Stimulated activated CD4-positive, alpha-beta T cell treated with anti-CD3 and anti-CD28 coated beads, TNF-alpha, amount 100 ng/mL, for 24 hours (primary cell): ENCODE results near the gene MBTPS1.

Experiments
- DNase-seq, 3 experiments: peaks; one replicate each; pipeline ENCODE4 v3.0.0-alpha.2; 2020; ENCODE audit warnings: low read depth in 3 of 3

The MBTPS1 gene

GRCh38 chr16:84116720-84117493 lies at the start of gene MBTPS1:
MBTPS1 (minus strand) TSS chr16:84116942; CDS start chr16:84101783, 15,159 bp downstream.
- peak; percentile 93 to 98 (median 98) for DNase-seq

- no peak for DNase-seq
Observed at GRCh38 chr16:84165746-84166145, 49.0 kb upstream of the MBTPS1 start.

DNA sequence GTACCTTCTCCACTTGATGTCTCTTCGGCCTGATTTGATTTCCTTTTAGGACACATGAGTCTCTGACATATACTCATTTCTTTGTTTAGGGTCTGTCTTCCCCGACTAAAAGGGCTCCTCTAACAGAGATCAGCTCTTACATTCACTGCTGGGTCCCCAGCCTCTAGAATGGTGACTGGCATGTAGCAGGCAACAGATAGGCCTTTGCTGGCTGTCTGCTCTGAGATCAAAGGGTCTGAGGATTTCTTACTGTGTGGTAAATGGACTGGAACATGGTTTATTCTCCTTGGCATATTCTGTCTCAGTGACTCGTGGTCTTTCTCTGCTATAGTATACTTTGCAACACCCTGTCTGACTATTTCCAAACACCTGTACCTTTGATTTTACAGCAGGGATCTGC lies 45.1 kb upstream of the MBTPS1 start:
- no peak for DNase-seq

DNA sequence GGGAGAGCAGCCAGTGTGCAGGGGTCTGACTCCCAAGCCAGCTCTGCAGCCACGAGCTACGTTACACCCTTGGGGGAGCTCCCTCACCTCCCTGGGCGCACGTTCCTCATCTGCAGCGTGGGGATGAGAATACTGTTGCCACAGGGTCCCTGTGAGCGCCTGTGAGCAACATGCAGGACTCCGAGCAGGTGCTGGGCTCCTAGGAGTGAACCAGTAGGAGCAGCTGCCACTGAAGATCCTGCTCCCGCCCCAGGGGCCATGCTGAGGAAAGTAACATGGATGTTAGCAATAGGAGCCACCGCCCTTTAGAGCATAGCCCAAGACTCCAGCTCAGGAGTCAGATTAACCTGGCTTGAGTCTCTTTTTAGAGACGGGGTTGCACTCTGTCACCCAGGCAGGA lies 44.3 kb upstream of the MBTPS1 start:
- DNase-seq, result no peak

- no peak for DNase-seq
Observed at GRCh38 chr16:84159800-84160199, 43.1 kb upstream of the MBTPS1 start.

- no peak for DNase-seq
Observed at GRCh38 chr16:84159007-84159406, 42.3 kb upstream of the MBTPS1 start.

- DNase-seq, result no peak
Observed at GRCh38 chr16:84156342-84156784, 39.6 kb upstream of the MBTPS1 start.

GRCh38 chr16:84155771-84156170 lies 39.0 kb upstream of the MBTPS1 start:
- DNase-seq, result no peak

- no peak for DNase-seq
Observed at GRCh38 chr16:84155226-84155625, 38.5 kb upstream of the MBTPS1 start.

DNA sequence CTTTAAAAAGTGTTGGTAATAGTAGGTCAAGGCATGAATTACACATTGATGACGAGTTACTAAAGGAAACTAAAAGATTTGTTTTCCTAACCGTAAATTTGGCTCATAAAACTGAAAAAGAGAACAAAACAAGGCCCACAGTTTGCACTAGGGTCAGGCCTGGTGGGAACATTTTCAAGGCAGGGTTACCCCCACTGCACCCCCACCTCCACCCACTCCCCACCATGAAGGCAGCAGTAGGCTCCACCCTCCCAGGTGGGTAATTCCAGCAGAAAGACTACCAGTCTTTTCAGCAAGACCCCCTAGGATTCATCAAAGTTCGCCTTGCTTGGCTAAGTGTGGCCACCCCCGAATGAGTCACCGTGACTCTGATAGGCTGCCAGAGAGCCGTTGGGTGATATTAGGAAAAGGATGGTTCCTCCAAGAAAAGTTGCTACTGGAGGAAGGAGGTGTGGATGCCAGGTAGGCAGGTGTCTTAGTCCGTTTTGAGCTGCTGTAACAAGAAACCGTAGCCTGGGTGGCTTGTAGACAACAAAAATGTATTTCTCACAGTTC lies 37.0 kb upstream of the MBTPS1 start:
- DNase-seq, result no peak

- DNase-seq, result no peak
Observed at GRCh38 chr16:84150926-84151325, 34.2 kb upstream of the MBTPS1 start.

- peak; percentile 86 to 94 (median 91) for DNase-seq
Observed at GRCh38 chr16:84144859-84145639, 28.3 kb upstream of the MBTPS1 start, which contains the start of the genes DNAAF1 and HSDL1. DNAAF1 (plus strand) TSS chr16:84145308; CDS start chr16:84145441, 133 bp downstream. HSDL1 (minus strand) TSS chr16:84145177; CDS start chr16:84131321, 13,856 bp downstream.

GRCh38 chr16:84144209-84144858 lies 27.6 kb upstream of the MBTPS1 start:
- peak in 2 of 3 experiments; percentile 8 to 37 for DNase-seq

- no peak for DNase-seq
Observed at GRCh38 chr16:84143784-84144199, 27.1 kb upstream of the MBTPS1 start.

- DNase-seq, result no peak
Observed at GRCh38 chr16:84143081-84143480, 26.3 kb upstream of the MBTPS1 start.

- no peak for DNase-seq
Observed at GRCh38 chr16:84141143-84141670, 24.5 kb upstream of the MBTPS1 start.

DNA sequence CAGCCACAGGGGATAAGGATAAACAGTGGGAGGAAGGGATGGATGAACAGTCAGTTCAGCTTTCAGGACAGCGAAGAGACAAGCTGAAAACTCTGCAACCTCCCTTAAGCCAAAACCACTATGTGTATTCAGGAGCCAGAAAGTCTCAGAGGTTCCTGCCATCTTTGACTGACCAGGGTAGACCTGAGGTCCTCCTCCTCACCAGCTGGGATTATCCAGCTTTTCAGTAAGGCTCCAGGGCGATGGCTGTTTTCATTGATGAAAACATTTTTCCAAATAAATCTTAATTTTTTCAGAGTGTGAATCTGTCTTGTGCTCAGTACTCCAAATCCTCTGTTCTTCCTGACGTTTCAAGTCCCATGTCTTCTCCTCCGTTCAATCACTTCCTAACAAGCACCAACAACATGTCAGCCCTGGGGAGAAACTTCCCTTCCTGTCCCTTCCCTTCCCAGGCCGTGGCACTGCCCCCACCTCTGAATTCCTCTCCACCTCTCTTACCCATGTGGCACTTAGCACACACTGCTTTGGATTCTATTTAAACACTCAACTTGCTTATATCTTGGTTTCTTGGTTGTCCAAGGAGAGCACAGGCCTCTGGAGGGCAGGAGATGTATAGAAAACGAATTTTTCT lies 23.0 kb upstream of the MBTPS1 start:
- DNase-seq, result no peak

GRCh38 chr16:84138824-84139627 lies 22.3 kb upstream of the MBTPS1 start:
- peak in 1 of 3 experiments; percentile 33 for DNase-seq

DNA sequence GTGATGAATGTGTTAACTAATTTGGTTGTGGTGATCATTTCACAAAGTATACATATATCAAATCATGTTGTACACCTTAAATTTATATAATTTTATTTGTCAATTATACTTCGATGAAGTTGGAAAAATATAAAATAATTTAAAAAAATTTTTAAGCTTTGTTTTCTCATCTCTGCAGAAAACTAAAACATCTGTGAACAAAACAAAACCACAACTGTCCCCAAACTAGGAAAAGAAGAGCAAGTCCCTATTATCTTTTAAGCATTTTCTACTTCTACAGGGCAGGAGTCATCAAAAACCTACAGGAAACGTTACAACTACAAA lies 21.7 kb upstream of the MBTPS1 start:
- no peak for DNase-seq

DNA sequence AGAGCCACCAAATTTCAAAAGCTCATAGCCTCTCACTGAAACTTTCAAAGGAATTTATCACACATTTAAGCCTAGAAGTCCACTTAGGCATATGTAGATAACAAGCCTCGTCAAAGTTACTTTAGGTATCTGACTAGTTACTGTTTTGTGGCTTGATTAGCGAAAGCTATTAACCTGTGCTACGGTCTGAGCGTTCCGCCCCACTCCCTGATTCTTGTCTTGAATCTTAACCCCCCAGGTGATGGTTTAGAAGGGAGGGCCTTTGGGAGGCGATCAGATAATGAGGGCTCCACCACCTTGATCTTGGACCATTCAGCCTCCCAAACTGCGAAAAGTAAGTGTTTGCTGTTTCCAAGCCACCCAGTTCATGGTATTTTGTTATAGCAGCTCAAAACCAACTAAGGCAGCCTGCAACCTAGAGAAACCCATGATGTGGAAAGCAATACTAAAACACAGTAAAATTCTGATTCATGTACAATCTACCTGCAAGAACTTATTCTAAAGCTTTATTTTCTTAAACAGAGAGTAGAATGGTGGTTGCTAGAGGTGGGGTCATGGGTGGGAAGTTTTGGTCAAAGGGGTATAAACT lies 21.1 kb upstream of the MBTPS1 start:
- no peak for DNase-seq
